VCaP (cell line): ENCODE data around the gene SMIM45.

Source experiments
- H3K27ac ChIP-seq: fragments of 450-650 bp; 2 replicates; pipeline ENCODE4 v1.5.1; 2017
- TF ChIP-seq, protein P1 (sequence below): fragments of 450-650 bp; conservative IDR thresholded peaks from 2 replicates; pipeline ENCODE4 v1.5.1; 2017; ENCODE audit warnings: mild to moderate bottlenecking, moderate library complexity

Gene SMIM45

DNA sequence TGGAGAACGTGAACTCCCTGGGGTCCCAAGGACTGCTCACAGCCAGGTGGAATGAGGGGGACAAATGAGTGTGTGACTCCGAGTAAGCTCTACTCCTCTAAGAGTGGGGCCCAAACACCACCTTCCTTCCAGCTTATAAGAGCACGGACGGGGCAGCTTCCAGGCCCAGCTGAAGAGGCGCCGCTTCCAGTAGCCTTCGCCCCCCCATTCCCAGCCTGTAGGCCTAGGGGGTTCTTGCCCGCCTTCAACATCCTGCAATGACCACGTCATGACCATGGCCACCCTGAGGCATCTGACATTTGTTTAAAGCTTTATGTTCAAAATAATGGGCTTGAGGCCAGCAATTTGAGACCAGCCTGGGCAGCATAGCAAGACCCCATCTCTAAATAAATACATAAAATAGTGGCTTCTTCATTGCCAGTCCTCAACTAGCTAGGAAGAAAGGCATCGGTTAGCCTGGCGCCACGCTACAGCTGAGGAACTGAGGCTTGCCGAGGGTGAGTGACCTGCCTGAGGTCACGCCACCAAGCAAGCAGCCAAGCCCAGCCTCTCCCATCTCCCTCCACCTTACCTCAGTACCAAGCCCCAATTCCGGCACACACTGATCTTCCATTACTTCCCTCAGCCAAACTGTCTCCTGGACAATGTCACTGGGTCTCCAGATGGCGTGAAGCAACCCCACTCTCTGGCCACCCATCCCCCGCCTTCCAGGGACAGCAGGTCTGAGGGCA, 17.5 kb upstream of the SMIM45 start:
- no peak overlapping the region for H3K27ac ChIP-seq
- TF ChIP-seq, protein P1, sequence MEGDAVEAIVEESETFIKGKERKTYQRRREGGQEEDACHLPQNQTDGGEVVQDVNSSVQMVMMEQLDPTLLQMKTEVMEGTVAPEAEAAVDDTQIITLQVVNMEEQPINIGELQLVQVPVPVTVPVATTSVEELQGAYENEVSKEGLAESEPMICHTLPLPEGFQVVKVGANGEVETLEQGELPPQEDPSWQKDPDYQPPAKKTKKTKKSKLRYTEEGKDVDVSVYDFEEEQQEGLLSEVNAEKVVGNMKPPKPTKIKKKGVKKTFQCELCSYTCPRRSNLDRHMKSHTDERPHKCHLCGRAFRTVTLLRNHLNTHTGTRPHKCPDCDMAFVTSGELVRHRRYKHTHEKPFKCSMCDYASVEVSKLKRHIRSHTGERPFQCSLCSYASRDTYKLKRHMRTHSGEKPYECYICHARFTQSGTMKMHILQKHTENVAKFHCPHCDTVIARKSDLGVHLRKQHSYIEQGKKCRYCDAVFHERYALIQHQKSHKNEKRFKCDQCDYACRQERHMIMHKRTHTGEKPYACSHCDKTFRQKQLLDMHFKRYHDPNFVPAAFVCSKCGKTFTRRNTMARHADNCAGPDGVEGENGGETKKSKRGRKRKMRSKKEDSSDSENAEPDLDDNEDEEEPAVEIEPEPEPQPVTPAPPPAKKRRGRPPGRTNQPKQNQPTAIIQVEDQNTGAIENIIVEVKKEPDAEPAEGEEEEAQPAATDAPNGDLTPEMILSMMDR, result no peak

DNA sequence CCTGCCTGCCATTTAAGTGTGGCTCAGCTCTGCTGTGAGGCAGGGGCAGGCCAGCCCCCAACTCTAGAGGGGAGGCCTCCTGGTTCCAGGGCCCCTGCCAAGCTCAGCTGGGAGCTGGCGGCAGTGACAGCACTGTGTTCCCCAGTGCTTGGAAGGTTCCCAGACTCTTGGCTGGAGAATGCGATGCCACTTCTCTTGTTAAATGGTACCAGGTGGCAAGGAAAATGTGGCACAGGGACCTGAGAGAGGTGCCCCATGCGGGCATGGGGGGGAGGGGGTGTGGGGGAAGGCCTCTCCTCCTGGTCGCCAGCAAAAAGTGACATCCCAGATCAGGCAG, 17.0 kb upstream of the SMIM45 start:
- TF ChIP-seq, protein P1, result no peak
- H3K27ac ChIP-seq, result no peak overlapping the region

DNA sequence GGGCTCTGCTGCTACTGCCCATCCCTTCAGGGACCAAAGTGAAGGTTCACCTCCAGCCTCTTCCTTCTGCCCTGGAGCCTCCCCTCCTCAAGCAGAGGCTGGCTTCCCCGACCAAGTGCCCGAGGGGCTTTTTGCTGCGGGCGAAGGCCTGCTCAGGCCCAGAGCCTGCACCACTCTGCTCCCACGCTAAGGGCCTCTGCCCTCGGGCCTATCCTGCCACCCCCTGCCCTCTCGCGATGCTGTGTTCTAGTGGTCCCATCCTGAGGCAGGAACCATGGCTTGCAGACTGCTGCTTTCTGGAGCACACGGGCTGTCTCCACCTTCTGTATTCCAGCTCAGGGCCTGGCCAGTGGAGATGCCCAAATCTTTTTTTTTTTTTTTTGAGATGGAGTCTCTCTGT, 16.4 kb upstream of the SMIM45 start:
- TF ChIP-seq, protein P1, result no peak
- no peak overlapping the region for H3K27ac ChIP-seq

DNA sequence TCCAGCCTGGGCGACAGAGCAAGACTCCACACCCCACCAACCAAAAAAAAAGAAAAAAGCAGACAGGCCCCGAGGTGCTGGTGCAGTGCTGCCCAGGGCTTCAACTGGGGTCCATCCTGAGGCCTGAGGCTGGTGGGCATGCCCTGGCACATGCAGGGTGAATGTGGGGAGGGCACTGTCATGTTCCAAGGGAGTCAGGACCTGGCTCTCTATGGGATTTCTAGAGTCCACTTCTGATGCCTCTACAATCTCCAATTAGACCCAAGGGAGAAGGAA, 15.1 kb upstream of the SMIM45 start:
- no peak overlapping the region for H3K27ac ChIP-seq

DNA sequence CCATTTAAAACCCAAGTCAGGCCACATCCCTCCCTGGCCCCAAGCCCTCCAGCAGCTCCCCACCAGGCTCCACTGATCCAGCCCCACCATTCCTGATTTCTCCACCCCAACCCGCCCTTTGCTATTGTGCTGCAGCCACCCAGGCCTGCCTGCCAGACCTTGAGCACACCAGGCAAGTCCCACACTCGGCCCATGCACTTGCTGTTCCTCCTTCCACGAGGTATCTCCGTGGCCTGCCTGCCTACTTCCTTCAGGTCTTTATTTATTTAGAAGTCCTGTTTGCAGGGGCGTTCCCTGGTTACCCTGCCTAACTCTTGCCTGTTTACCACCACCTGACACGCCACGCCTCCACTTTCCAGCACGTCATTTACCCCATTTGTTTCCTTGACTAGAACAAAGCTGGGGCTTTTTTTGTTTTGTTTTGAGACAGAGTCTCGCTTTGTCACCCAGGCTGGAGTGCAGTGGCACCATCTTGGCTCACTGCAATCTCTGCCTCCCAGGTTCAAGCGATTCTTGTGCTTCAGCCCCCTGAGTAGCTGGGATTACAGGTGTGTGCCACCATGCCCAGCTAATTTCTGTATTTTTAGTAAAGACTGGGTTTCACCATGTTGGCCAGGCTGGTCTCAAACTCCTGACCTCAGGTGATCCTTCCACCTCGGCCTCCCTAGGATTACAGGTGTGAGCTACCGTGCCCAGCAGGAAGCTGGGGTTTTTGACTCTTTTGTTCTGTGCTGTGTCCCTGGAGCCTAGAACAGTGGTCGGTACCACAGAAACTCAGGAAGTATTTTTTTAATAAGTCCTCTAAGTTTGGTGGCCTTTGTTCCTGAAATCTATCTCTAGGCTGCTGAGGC, 11.7 kb upstream of the SMIM45 start:
- peak overlapping the region; percentile 29 for H3K27ac ChIP-seq
- TF ChIP-seq, protein P1, result no peak

More for the DNA sequence above, 15.1 kb upstream of the SMIM45 start:
- TF ChIP-seq, protein P1, result no peak

DNA sequence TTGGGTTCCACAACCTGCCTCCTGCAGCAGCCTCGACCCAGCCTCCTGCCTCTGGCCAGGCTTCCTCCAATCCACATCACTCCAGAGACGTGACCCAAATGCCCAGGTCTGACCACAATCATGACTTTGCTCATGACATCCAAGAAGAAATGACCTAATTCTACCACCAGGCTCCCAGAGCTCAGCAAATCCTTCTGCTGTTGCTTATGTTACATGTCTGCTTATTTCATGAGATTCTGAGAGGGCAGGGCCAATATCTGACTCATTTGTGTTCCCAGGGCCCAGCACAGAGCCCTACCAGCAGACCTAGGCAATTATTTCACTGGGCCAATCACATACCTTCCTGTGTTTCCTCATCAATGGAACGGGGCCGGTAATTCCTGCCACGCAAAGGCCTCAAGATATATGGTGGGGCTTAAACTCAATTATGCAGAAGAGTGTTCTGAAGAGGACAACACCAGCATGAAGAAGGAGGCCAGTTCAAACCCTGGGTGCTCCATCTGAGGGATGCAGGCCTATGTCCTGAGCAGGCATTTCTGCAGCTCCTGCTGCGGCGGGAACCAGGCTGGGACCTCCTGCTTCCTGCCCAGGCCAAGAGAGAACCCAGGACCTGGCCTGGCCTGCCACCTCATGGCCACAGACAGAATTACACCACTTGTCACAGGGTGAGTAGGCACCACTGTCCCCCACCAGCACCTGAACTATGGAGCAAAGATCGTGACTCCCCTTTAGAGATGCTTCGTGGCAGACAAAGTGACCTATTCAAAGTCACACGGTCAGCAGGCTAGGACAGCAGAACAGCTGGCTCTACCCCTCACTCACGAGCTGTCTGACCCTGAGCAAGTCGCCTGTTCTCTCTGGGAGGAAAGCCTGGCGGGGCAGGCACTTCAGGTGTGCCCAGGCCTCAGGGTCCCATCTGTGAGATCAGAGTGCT, 10.9 kb upstream of the SMIM45 start:
- TF ChIP-seq, protein P1, result peak; percentile 91
- peak overlapping the region; percentile 29 for H3K27ac ChIP-seq

DNA sequence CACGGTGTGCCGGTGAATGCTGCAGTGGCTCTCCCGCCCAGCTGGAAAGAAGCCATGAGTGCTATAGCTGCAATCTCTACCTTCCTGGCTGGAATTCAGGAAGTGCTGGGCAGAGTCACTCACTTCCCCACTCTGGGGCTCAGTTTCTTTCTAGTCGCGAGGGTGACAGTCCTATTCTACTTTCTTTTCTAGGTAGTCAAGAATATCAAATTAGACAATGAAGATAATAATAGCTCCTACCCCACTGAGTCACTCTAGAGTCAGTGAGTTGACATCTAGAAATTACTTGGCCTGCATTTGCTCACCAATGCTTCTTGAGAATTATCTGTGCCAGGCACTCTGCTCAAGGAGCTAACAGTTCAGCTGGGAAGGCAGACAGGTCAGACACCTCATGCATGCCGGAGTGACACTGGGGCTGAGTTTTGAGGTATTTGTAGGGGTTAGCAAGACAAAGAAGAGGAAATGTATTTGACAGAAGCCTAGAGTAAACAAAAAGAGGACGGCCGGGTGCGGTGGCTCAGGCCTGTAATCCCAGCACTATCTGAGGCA, 8.2 kb upstream of the SMIM45 start:
- H3K27ac ChIP-seq, result 0 out of 2 replicates have a peak overlapping the region, but pooled peaks have one; percentile 11
- TF ChIP-seq, protein P1, result no peak
